Glutamatergic neuron (in vitro differentiated cells): ENCODE data around the gene NDUFAF3. TPM values are rescaled to one million over a fixed set of nuclear protein-coding genes. Genes with fewer than 3 reads are reported as not detected.
A peak's percentile ranks its signal among the peaks of the same experiment; 100 is the strongest.

ENCODE experiments used
- DNase-seq: peaks from one replicate; pipeline ENCODE4 v3.0.0; 2022
- H3K27ac Mint-ChIP-seq: one replicate; pipeline ENCODE4 v1.8.0; 2020; ENCODE audit warnings: mild to moderate bottlenecking, mixed read lengths, inconsistent platforms; ENCODE audit not compliant: unreplicated experiment
- H3K27me3 Mint-ChIP-seq: one replicate; pipeline ENCODE4 v1.8.0; 2020; ENCODE audit warnings: mild to moderate bottlenecking, moderate library complexity, mixed read lengths, inconsistent platforms; ENCODE audit not compliant: unreplicated experiment
- H3K36me3 Mint-ChIP-seq: one replicate; pipeline ENCODE4 v1.8.0; 2020; ENCODE audit warnings: mild to moderate bottlenecking, mixed read lengths, inconsistent platforms; ENCODE audit not compliant: unreplicated experiment
- H3K4me1 Mint-ChIP-seq: one replicate; pipeline ENCODE4 v1.8.0; 2020; ENCODE audit warnings: mild to moderate bottlenecking, low read depth, mixed read lengths, inconsistent platforms; ENCODE audit not compliant: unreplicated experiment
- H3K4me3 Mint-ChIP-seq: one replicate; pipeline ENCODE4 v1.8.0; 2020; ENCODE audit warnings: mild to moderate bottlenecking, mixed read lengths, inconsistent platforms; ENCODE audit not compliant: unreplicated experiment
- H3K9me3 Mint-ChIP-seq: one replicate; pipeline ENCODE4 v1.8.0; 2020; ENCODE audit warnings: mild to moderate bottlenecking, moderate library complexity, mixed read lengths, inconsistent platforms; ENCODE audit not compliant: unreplicated experiment
- CTCF ChIP-seq: fragments of 200-600 bp; sonication (generic); IDR thresholded peaks from one replicate; pipeline ENCODE4 v1.5.0; 2021; ENCODE audit not compliant: partially characterized antibody, unreplicated experiment
- total RNA-seq: library from RNA; stranded (reverse); fragmentation: NEBNext Ultra II Directional; extraction: Animal tissue kit (Norgen Biotek cat#: 25700); gene quantifications from one replicate; pipeline ENCODE4 v1.2.1, GENCODE V29; 2021; ENCODE audit not compliant: unreplicated experiment

NDUFAF3 gene
- total RNA-seq, 1 donor from 2014 or later: 50.6 TPM

- TF ChIP-seq CTCF: no peak
- peaks cover 15% of the 10 kb centered on the region for H3K4me1 Mint-ChIP-seq
- no peak for DNase-seq
- peaks cover 18% of the 10 kb centered on the region for H3K27me3 Mint-ChIP-seq
- peaks cover 16% of the 10 kb centered on the region for H3K9me3 Mint-ChIP-seq
- no peaks in the 10 kb centered on the region for H3K36me3 Mint-ChIP-seq
- peak overlapping the region; percentile 25 for H3K4me3 Mint-ChIP-seq
- no peak overlapping the region for H3K27ac Mint-ChIP-seq
Observed at GRCh38 chr3:49025793-49026520, 4.0 kb downstream of the NDUFAF3 start.

- TF ChIP-seq CTCF: no peak
- Mint-ChIP-seq H3K4me3 (no peak overlapping the region), H3K36me3 (no peaks in the 10 kb centered on the region), H3K27ac (no peak overlapping the region), H3K27me3 (peaks cover 15% of the 10 kb centered on the region), H3K9me3 (peaks cover 14% of the 10 kb centered on the region), H3K4me1 (peaks cover 15% of the 10 kb centered on the region)
- DNase-seq: no peak
Observed at GRCh38 chr3:49026536-49026935, 4.6 kb downstream of the NDUFAF3 start.

GRCh38 chr3:49027634-49028033, 5.7 kb downstream of the NDUFAF3 start:
- H3K4me3 Mint-ChIP-seq: no peak overlapping the region
- peaks cover 5% of the 10 kb centered on the region for H3K36me3 Mint-ChIP-seq
- peaks cover 15% of the 10 kb centered on the region for H3K27me3 Mint-ChIP-seq

GRCh38 chr3:49028298-49028672, 6.4 kb downstream of the NDUFAF3 start:
- TF ChIP-seq CTCF: no peak
- Mint-ChIP-seq H3K9me3 (peaks cover 12% of the 10 kb centered on the region), H3K36me3 (peaks cover 5% of the 10 kb centered on the region), H3K4me1 (peaks cover 9% of the 10 kb centered on the region), H3K27ac (peak overlapping the region; percentile 87), H3K27me3 (peaks cover 15% of the 10 kb centered on the region), H3K4me3 (peak overlapping the region; percentile 95)
- DNase-seq: no peak

More at GRCh38 chr3:49027634-49028033, 5.7 kb downstream of the NDUFAF3 start:
- Mint-ChIP-seq H3K4me1 (peaks cover 15% of the 10 kb centered on the region), H3K27ac (no peak overlapping the region), H3K9me3 (peaks cover 14% of the 10 kb centered on the region)
- DNase-seq: no peak
- TF ChIP-seq CTCF: no peak
